ENCODE measurements around the gene MORF4L1.

- TF ChIP-seq CTCF (IDR thresholded peaks at IDR 0.05 in 2 of 3, conservative IDR thresholded peaks at IDR 0.05 in 1 of 3; ENCODE audit: control insufficient read depth in 2 of 3, extremely low read depth in 1 of 3, insufficient read depth in 1 of 3, low read depth in 3 of 3, low read length in 3 of 3) = no peak
- no peak for TF ChIP-seq SIX5 (IDR thresholded peaks at IDR 0.05; ENCODE audit: low read depth, low read length, severe bottlenecking)
- no peak for TF ChIP-seq ZNF217 (IDR thresholded peaks at IDR 0.05)
- TF ChIP-seq ZNF24 (IDR thresholded peaks at IDR 0.05) = no peak
- TF ChIP-seq PBX3 (IDR thresholded peaks at IDR 0.05; ENCODE audit: insufficient replicate concordance, low read depth, low read length) = no peak
- TF ChIP-seq CHD2 (IDR thresholded peaks at IDR 0.05; ENCODE audit: borderline replicate concordance, low read depth, low read length) = no peak
- no peak for TF ChIP-seq POLR2AphosphoS2 (IDR thresholded peaks at IDR 0.05; ENCODE audit: low read depth, low read length)
- TF ChIP-seq POLR2A (IDR thresholded peaks at IDR 0.05; ENCODE audit: low read depth, low read length) = no peak
- TF ChIP-seq FOXK2 (IDR thresholded peaks at IDR 0.05) = no peak
- no peak for TF ChIP-seq NRF1 (conservative IDR thresholded peaks at IDR 0.05; ENCODE audit: low read depth, low read length)
- no peak for TF ChIP-seq RAD51 (IDR thresholded peaks at IDR 0.05)
- TF ChIP-seq EZH2 (IDR thresholded peaks at IDR 0.05; ENCODE audit: borderline replicate concordance, control insufficient read depth, low read depth, low read length) = no peak
Measured at GRCh38 chr15:78932258-78932808, 59.6 kb downstream of the MORF4L1 start.

Measured in GM12878 (cell line).